GM06990 (cell line): ENCODE data around the gene LY9.
"Not testable (repeated sequence)": the region's sequence is repeated elsewhere in the genome, so short reads cannot be mapped to it uniquely, and the experiment has no call there.

Source experiments
- DNase-seq: peaks from one replicate; pipeline ENCODE4 v3.0.0-alpha.2; 2011; ENCODE audit not compliant: insufficient read length; ENCODE audit errors: extremely low read depth
- H3K27me3 ChIP-seq: replicated peaks from 2 replicates; pipeline ENCODE4 v1.6.0; 2011; ENCODE audit warnings: low read length; ENCODE audit not compliant: control insufficient read depth, insufficient read depth
- H3K36me3 ChIP-seq: 2 replicates; pipeline ENCODE4 v1.5.1; 2011; ENCODE audit warnings: low read length; ENCODE audit not compliant: control insufficient read depth, insufficient read depth
- H3K4me3 ChIP-seq: replicated peaks from 2 replicates; pipeline ENCODE4 v1.5.1; 2011; ENCODE audit warnings: low read depth, mild to moderate bottlenecking, control low read depth, low read length
- TF ChIP-seq, protein P1 (sequence below): IDR thresholded peaks from 2 replicates; pipeline ENCODE4 v1.5.1; 2011; ENCODE audit warnings: low read length, control low read depth, mild to moderate bottlenecking, inconsistent platforms; ENCODE audit not compliant: insufficient read depth, poor library complexity, severe bottlenecking

The LY9 gene

DNA sequence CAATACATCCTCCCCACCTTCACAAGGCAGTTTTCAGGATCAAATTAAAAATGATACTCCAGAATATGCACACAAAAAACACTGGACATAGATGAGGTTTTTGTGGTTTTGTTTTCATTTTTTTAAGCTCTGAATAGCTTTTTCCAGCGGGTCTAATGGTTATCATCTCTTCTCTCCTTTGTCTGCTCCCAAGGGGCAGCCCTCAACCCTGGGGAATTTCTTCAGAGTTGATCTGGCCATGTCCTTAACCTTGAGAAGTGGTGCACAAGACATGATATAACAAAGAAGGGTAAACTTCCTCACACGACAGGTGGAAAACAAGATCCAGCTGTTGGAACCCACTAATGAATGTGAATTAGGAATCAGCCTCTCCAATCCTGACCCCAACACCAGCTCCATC is 68.2 kb downstream of the LY9 start:
- H3K4me3 ChIP-seq: no peak overlapping the region
- H3K27me3 ChIP-seq: no peaks in the 10 kb centered on the region; the same call in 1 of the 2 replicates
- TF ChIP-seq, protein P1, sequence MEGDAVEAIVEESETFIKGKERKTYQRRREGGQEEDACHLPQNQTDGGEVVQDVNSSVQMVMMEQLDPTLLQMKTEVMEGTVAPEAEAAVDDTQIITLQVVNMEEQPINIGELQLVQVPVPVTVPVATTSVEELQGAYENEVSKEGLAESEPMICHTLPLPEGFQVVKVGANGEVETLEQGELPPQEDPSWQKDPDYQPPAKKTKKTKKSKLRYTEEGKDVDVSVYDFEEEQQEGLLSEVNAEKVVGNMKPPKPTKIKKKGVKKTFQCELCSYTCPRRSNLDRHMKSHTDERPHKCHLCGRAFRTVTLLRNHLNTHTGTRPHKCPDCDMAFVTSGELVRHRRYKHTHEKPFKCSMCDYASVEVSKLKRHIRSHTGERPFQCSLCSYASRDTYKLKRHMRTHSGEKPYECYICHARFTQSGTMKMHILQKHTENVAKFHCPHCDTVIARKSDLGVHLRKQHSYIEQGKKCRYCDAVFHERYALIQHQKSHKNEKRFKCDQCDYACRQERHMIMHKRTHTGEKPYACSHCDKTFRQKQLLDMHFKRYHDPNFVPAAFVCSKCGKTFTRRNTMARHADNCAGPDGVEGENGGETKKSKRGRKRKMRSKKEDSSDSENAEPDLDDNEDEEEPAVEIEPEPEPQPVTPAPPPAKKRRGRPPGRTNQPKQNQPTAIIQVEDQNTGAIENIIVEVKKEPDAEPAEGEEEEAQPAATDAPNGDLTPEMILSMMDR: no peak
- DNase-seq: no peak
- no peaks in the 10 kb centered on the region for H3K36me3 ChIP-seq

DNA sequence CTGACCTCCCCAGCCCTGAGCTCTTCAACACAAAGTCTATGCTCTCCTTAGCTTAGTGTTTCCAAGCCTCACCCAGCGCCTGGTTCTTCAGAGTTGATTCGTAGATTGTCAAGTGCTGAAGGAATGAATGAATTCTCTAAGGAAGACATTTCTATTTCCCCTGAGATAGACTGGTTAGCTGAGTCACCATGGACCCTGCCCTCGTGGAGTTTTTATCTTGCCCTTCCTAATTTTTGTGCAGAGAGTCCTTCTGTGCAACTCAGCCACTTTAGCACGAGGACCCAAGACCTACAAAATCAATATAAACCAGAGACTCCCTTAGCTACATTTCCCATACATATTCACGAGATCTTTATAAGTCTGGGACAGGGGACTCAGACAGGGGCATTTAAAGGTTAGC is 69.4 kb downstream of the LY9 start:
- no peak overlapping the region for H3K4me3 ChIP-seq
- no peak for DNase-seq
- no peaks in the 10 kb centered on the region for H3K36me3 ChIP-seq
- no peaks in the 10 kb centered on the region; the same call in 1 of the 2 replicates for H3K27me3 ChIP-seq
- TF ChIP-seq, protein P1: no peak

DNA sequence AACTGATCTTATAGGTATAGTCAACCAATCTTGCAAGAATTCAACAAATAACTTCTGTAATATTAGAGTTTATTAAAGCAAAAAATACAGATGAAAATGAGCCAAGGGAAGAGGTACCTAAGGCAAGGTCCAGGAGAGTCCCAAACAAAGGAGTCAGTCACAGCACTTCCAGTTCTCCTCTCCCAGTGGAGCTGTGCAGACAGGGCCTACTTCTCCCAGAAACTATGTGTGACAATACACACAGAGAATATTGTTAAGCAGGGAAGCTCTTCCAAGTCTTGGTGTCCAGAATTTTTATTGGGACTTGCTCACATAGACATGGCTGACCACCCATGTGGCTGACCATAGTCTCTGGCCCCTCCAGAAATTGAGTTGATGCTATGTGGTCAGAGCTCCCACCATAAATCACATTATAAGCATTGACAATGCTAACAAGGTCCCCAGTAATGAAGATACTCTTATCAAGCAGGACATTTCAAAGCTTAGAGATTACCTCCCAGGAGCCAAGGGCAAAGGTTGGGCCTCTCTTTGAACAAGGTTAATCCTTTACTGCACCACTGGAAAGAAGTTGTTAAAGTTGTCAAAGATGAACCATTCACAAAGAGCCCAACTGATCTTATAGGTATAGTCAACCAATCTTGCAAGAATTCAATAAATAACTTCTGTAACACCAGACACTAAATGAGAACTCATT is 70.2 kb downstream of the LY9 start:
- Histone ChIP-seq H3K27me3 (no peaks in the 10 kb centered on the region), H3K4me3 (no peak overlapping the region), H3K36me3 (no peaks in the 10 kb centered on the region)
- TF ChIP-seq, protein P1: no peak
- DNase-seq: no peak

DNA sequence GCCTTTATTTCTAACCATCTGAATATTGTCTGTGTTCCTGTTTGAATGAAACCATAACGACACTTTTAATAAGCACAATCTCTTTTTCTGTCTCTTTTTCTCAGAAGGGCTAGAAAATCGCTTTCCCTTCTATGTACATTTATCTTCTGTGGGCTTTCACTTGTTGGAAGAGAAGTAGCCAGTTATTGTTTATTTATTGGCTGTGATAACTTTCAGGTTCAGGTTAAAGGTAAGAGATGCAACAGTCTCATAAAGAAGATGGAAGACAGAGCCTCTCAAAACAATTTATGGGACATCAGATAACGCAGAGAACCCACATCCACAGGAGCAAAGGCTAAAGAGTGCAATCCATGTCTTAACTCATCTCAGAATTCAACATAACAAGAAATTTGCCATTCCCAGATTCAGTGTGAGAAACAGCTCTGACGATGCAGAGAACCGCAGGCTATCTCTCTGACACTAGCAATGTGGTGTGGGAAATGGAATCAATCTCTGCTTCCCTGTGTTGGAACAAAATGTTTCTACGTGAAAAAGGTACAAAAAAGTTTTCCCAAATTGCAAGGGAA is 70.8 kb downstream of the LY9 start:
- TF ChIP-seq, protein P1: no peak
- H3K27me3 ChIP-seq: no peaks in the 10 kb centered on the region
- H3K36me3 ChIP-seq: no peaks in the 10 kb centered on the region
- no peak overlapping the region for H3K4me3 ChIP-seq
- DNase-seq: no peak

DNA sequence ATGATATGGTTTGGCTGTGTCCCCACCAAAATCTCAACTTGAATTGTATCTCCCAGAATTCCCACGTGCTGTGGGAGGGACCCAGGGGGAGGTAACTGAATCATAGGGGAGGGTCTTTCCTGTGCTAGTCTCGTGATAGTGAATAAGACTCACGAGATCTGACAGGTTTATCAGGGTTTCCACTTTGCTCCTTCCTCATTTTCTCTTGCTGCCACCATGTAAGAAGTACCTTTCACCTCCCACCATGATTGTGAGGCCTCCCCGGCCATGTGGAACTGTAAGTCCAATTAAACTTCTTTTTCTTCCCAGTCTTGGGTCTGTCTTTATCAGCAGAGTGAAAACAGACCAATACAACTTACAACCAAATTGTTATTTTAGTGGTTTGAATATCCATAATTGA is 71.7 kb downstream of the LY9 start:
- H3K36me3 ChIP-seq, H3K27me3 ChIP-seq, H3K4me3 ChIP-seq, DNase-seq: not testable (repeated sequence)

DNA sequence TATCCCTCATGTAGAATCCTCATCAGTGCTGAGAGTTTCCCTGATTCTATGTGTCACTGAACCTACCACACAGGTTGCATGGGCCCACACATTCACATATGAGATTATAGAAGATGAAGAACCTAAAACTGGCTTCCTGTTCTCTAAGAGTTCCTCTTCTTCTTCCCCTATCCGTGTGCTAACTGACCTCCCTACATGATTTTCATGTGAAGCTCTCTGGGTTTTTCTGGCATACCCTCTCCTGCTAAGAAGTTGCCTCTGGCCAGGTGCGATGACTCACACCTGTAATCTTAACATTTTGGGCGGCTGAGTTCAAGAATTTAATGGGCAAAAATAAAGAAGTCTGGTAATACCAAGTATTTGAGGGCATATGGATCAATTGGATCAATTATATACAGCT is 72.2 kb downstream of the LY9 start:
- Histone ChIP-seq H3K27me3 (no peaks in the 10 kb centered on the region), H3K4me3 (no peak overlapping the region), H3K36me3 (no peaks in the 10 kb centered on the region)
- no peak for DNase-seq
- TF ChIP-seq, protein P1: no peak
